ENCODE results near the gene KDM5B.

DNA sequence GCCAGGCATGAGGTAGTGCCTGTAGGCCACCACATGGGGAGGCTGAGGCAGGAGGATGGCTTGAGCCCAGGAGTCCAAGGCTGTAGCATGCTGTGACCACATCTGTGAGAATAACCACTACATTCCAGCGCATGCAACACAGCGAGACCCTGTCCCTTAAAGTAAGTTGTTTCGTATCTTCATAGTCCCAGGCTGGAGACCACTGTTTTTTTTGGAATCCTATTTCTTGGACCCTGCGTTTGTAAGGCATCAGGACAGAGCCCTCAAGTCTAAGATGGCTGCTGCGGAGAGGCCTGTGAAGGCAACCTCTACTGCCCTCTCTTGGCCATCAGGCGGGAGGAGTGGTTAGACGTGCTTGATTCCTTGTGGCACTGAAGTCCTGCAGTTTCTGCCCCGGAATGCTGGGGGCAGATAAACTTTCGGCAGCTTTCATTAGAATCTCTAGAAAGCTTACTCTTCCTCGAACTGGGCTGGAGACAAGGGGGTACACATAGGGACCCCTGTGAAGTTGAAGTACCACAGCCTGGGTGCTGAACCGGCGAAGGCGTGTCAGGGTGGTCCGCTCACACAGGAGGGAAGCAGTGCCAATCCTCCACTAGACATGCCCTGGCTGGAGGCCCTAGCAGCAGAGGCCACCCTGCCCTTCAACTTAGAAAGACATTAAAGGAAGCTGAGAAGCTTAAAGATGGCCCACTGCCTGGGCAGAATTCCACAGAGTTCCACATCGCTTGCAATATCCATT lies 44.1 kb upstream of the KDM5B start:
- TF ChIP-seq, protein P1, sequence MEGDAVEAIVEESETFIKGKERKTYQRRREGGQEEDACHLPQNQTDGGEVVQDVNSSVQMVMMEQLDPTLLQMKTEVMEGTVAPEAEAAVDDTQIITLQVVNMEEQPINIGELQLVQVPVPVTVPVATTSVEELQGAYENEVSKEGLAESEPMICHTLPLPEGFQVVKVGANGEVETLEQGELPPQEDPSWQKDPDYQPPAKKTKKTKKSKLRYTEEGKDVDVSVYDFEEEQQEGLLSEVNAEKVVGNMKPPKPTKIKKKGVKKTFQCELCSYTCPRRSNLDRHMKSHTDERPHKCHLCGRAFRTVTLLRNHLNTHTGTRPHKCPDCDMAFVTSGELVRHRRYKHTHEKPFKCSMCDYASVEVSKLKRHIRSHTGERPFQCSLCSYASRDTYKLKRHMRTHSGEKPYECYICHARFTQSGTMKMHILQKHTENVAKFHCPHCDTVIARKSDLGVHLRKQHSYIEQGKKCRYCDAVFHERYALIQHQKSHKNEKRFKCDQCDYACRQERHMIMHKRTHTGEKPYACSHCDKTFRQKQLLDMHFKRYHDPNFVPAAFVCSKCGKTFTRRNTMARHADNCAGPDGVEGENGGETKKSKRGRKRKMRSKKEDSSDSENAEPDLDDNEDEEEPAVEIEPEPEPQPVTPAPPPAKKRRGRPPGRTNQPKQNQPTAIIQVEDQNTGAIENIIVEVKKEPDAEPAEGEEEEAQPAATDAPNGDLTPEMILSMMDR (IDR thresholded peaks at IDR 0.05), result peak; percentile 32 to 51 (median 35)
- TF ChIP-seq POLR2A (IDR thresholded peaks at IDR 0.05), result no peak
- no peak for TF ChIP-seq EP300 (IDR thresholded peaks at IDR 0.05; ENCODE audit: low read depth)

Data from transverse colon (tissue), 3 donors.